Body of pancreas (tissue), 4 donors: Measurements from ENCODE around the gene LPP. TPM values are rescaled to one million over a fixed set of nuclear protein-coding genes. Genes with fewer than 3 reads are reported as not detected.

Experiments used
- ATAC-seq: fragments of 150-250 bp; one replicate; pipeline ENCODE4 v1.9.1; 2016
- DNase-seq, 4 donors: peaks; one replicate each; pipeline ENCODE4 v3.0.0-alpha.2; 2019
- H3K27ac ChIP-seq, 4 donors: fragments of 200-600 bp; sonication (generic); 1 replicate in 3 of 4; 2 replicates in 1 of 4; pipeline versions ENCODE4 v1.5.1 to v1.6.1; 2016 to 2019; ENCODE audit warnings: mild to moderate bottlenecking in 1 of 4, mixed read lengths in 1 of 4, moderate library complexity in 1 of 4
- H3K27me3 ChIP-seq, 2 donors: fragments of 200-600 bp; sonication (generic); one replicate each; pipeline ENCODE4 v1.6.0; 2016; ENCODE audit warnings: mild to moderate bottlenecking in 1 of 2
- H3K36me3 ChIP-seq, 2 donors: fragments of 200-600 bp; sonication (generic); replicated peaks in 1 of 2; 2 replicates each; pipeline ENCODE4 v1.5.1; 2016; ENCODE audit warnings: low read depth in 2 of 2; ENCODE audit not compliant: insufficient read depth in 1 of 2
- H3K4me1 ChIP-seq: fragments of 200-600 bp; sonication (generic); one replicate; pipeline ENCODE4 v1.6.0; 2016
- H3K4me3 ChIP-seq, 2 donors: fragments of 200-600 bp; sonication (generic); 1 replicate in 1 of 2; 2 replicates in 1 of 2; pipeline ENCODE4 v1.5.1; 2016 to 2019
- H3K9me3 ChIP-seq, 3 donors: fragments of 200-600 bp; sonication (generic); 1 replicate in 2 of 3; 2 replicates in 1 of 3; pipeline ENCODE4 v1.5.1; 2016
- CTCF ChIP-seq, 7 experiments: fragments of 450-650 bp in 4 of 7; fragments of 200-600 bp in 3 of 7; sonication (generic) in 3 of 7; IDR thresholded peaks; one replicate each; pipeline ENCODE4 v1.5.1; 2016 to 2019; ENCODE audit warnings: antibody characterized with exemption in 7 of 7
- POLR2A ChIP-seq, 3 donors: fragments of 450-650 bp; IDR thresholded peaks; one replicate each; pipeline ENCODE4 v1.6.1; 2016; ENCODE audit warnings: antibody characterized with exemption in 3 of 3, mild to moderate bottlenecking in 2 of 3
- WGBS, 2 donors: methylation state at CpG; one replicate each; pipeline ENCODE4 v1.1.5; 2017; 5-methylcytosine and 5-hydroxymethylcytosine counted together
- intact Hi-C: fragments of 100-400 bp; cut with DNase I; formaldehyde crosslinking; loops from one replicate; pipeline ENCODE4 v1.15.1; 2023
- total RNA-seq, 2 donors: library from RNA; depleted of rRNA; stranded (reverse); fragments of >200 nt; gene quantifications; one replicate each; pipeline ENCODE4 v1.1.0, GENCODE V29; 2016

LPP gene
- total RNA-seq, 2 donors from 2014 or later, result 60.6 to 65.1 TPM

- Histone ChIP-seq H3K27ac (no peak overlapping the region), H3K4me3 (no peak overlapping the region), H3K9me3 (no peaks in the 10 kb centered on the region), H3K4me1 (peaks cover 22% of the 10 kb centered on the region), H3K36me3 (no peaks in the 10 kb centered on the region), H3K27me3 (no peaks in the 10 kb centered on the region)
- ATAC-seq (no peak), DNase-seq (no peak)
- intact Hi-C loops, result no loop called here
- WGBS, 2 donors, result 92 to 93% methylated on average over 14 to 15 of the region's 15 CpGs
- TF ChIP-seq CTCF (IDR thresholded peaks at IDR 0.05) (no peak), POLR2A (IDR thresholded peaks at IDR 0.05) (no peak)
Observed at GRCh38 chr3:188370081-188370830, 216.3 kb downstream of the LPP start.

- H3K27ac ChIP-seq, result no peak overlapping the region
- H3K4me1 ChIP-seq, result peaks cover 2% of the 10 kb centered on the region
- no peaks in the 10 kb centered on the region for H3K9me3 ChIP-seq
- 96 to 97% methylated on average over 4 of the region's 4 CpGs for WGBS, 2 donors
- no peak overlapping the region for H3K4me3 ChIP-seq
- no peaks in the 10 kb centered on the region for H3K27me3 ChIP-seq
- no peaks in the 10 kb centered on the region for H3K36me3 ChIP-seq
- TF ChIP-seq POLR2A (IDR thresholded peaks at IDR 0.05), result no peak
- TF ChIP-seq CTCF (IDR thresholded peaks at IDR 0.05), result no peak
- intact Hi-C loops, result no loop called here
- ATAC-seq (no peak), DNase-seq (no peak)
Observed at GRCh38 chr3:188378786-188379185, 224.8 kb downstream of the LPP start.

- no peak for ATAC-seq
- WGBS, 2 donors, result 61 to 62% methylated on average over 2 of the region's 2 CpGs
- TF ChIP-seq POLR2A (IDR thresholded peaks at IDR 0.05) (no peak), CTCF (IDR thresholded peaks at IDR 0.05) (no peak)
Observed at GRCh38 chr3:188380252-188380651, 226.3 kb downstream of the LPP start.

GRCh38 chr3:188380722-188381121 lies 226.8 kb downstream of the LPP start:
- ATAC-seq (no peak), DNase-seq (no peak)
- peaks cover 13% of the 10 kb centered on the region for H3K4me1 ChIP-seq
- H3K9me3 ChIP-seq, result no peaks in the 10 kb centered on the region
- intact Hi-C loops, result no loop called here
- TF ChIP-seq POLR2A (IDR thresholded peaks at IDR 0.05) (no peak), CTCF (IDR thresholded peaks at IDR 0.05) (no peak)
- no peaks in the 10 kb centered on the region for H3K27me3 ChIP-seq
- no peaks in the 10 kb centered on the region for H3K36me3 ChIP-seq
- no peak overlapping the region for H3K4me3 ChIP-seq
- no peak overlapping the region for H3K27ac ChIP-seq

More at GRCh38 chr3:188380252-188380651, 226.3 kb downstream of the LPP start:
- H3K9me3 ChIP-seq, result no peaks in the 10 kb centered on the region
- no peaks in the 10 kb centered on the region for H3K27me3 ChIP-seq
- H3K4me1 ChIP-seq, result peaks cover 9% of the 10 kb centered on the region
- no peak overlapping the region for H3K27ac ChIP-seq
- H3K4me3 ChIP-seq, result no peak overlapping the region
- no peaks in the 10 kb centered on the region for H3K36me3 ChIP-seq
- intact Hi-C loops, result no loop called here
- DNase-seq, result no peak

GRCh38 chr3:188383748-188384147 lies 229.8 kb downstream of the LPP start:
- ATAC-seq (no peak), DNase-seq (no peak)
- no peak overlapping the region for H3K4me3 ChIP-seq
- TF ChIP-seq CTCF (IDR thresholded peaks at IDR 0.05) (no peak), POLR2A (IDR thresholded peaks at IDR 0.05) (no peak)
- no peaks in the 10 kb centered on the region for H3K27me3 ChIP-seq
- no peaks in the 10 kb centered on the region for H3K36me3 ChIP-seq
- H3K4me1 ChIP-seq, result peaks cover 22% of the 10 kb centered on the region
- 32 to 43% methylated on average over 3 of the region's 3 CpGs for WGBS, 2 donors
- no peaks in the 10 kb centered on the region for H3K9me3 ChIP-seq
- intact Hi-C loops, result no loop called here
- H3K27ac ChIP-seq, result no peak overlapping the region
